ENCODE measurements around the gene BDKRB2. TPM values are rescaled to one million over a fixed set of nuclear protein-coding genes. Genes with fewer than 3 reads are reported as not detected.

Gene BDKRB2
- total RNA-seq, 1 donor from 2014 or later = 0.15 TPM

DNA sequence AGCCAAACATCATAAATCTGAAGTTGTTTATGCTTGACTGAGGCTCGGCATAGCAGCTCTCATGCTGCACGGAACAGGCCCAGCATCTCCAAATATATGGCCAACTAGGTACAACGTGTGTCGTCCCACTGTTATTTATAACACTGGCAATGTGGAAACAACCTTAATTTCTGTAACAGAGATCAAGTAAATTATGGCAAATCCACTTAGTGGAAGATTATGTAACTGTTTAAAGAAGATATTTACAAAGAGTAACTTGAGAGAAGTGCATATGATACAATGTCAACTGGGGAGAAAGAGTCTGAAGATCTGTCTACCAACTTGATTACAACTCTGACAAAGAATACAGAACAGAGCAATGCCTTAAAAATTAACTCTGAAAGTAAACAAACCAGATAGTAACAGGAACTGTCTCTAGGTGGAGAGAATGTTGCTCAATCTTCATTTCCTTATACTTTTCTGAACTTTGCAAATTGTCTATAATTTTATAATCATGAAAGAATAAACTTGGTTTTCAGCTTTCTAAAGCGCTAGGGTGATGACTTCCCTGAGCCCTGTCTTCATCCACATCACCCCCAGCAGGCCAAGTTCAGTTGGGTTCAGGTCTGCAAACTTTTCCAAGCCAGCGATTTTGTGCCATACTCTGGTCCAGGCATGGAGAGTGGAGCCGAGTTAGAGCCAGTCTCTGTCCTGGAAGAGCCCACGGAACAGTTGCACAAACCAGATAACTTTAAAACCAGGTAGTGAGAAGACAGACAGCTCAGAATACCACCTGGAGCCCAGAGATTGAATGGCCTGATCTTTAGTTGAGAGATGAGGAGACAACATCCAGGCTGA, 44.3 kb upstream of the BDKRB2 start:
- no peaks in the 10 kb centered on the region for H3K9me3 Mint-ChIP-seq (ENCODE audit: unreplicated experiment)
- no peaks in the 10 kb centered on the region for H3K36me3 Mint-ChIP-seq (ENCODE audit: low read depth, unreplicated experiment)
- H3K27ac Mint-ChIP-seq (ENCODE audit: unreplicated experiment) = no peak overlapping the region
- no peaks in the 10 kb centered on the region for H3K27me3 Mint-ChIP-seq (ENCODE audit: unreplicated experiment)
- H3K4me3 Mint-ChIP-seq (ENCODE audit: unreplicated experiment) = no peak overlapping the region
- no peak for DNase-seq (ENCODE audit: low spot score)
- no peaks in the 10 kb centered on the region for H3K4me1 Mint-ChIP-seq (ENCODE audit: unreplicated experiment)
- no peak for TF ChIP-seq CTCF (IDR thresholded peaks at IDR 0.05; ENCODE audit: unreplicated experiment)

- H3K27me3 Mint-ChIP-seq (ENCODE audit: unreplicated experiment) = no peaks in the 10 kb centered on the region
Observed at GRCh38 chr14:96160913-96161310, 43.7 kb upstream of the BDKRB2 start.

DNA sequence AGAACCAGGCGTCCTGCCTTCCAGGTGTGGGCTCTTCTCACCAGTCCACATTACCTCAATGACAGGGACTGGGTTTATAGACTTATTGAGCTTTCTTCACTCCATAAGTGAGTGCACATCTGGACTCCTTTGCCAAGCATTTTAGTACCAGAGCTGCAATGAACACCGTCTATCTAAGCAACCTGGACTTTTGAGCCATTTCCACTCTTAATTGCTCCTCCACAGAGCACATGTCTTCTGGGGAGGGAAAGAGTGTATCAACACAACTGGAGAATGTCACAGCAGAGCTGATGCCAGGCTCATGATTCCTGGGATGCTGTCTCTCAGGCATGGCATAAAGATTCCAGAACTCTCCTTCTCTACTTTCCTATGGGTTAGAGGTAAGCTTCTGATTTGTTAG, 43.0 kb upstream of the BDKRB2 start:
- Mint-ChIP-seq H3K27ac (ENCODE audit: unreplicated experiment) (no peak overlapping the region), H3K4me1 (ENCODE audit: unreplicated experiment) (peaks cover 4% of the 10 kb centered on the region), H3K36me3 (ENCODE audit: low read depth, unreplicated experiment) (no peaks in the 10 kb centered on the region), H3K27me3 (ENCODE audit: unreplicated experiment) (no peaks in the 10 kb centered on the region), H3K9me3 (ENCODE audit: unreplicated experiment) (no peaks in the 10 kb centered on the region), H3K4me3 (ENCODE audit: unreplicated experiment) (no peak overlapping the region)
- no peak for DNase-seq (ENCODE audit: low spot score)
- no peak for TF ChIP-seq CTCF (IDR thresholded peaks at IDR 0.05; ENCODE audit: unreplicated experiment)

More at GRCh38 chr14:96160913-96161310, 43.7 kb upstream of the BDKRB2 start:
- H3K9me3 Mint-ChIP-seq (ENCODE audit: unreplicated experiment) = no peaks in the 10 kb centered on the region
- no peak for DNase-seq (ENCODE audit: low spot score)
- H3K27ac Mint-ChIP-seq (ENCODE audit: unreplicated experiment) = no peak overlapping the region
- no peaks in the 10 kb centered on the region for H3K4me1 Mint-ChIP-seq (ENCODE audit: unreplicated experiment)
- no peak for TF ChIP-seq CTCF (IDR thresholded peaks at IDR 0.05; ENCODE audit: unreplicated experiment)
- no peak overlapping the region for H3K4me3 Mint-ChIP-seq (ENCODE audit: unreplicated experiment)
- H3K36me3 Mint-ChIP-seq (ENCODE audit: low read depth, unreplicated experiment) = no peaks in the 10 kb centered on the region

- Mint-ChIP-seq H3K36me3 (ENCODE audit: low read depth, unreplicated experiment) (no peaks in the 10 kb centered on the region), H3K27me3 (ENCODE audit: unreplicated experiment) (no peaks in the 10 kb centered on the region), H3K27ac (ENCODE audit: unreplicated experiment) (no peak overlapping the region), H3K4me3 (ENCODE audit: unreplicated experiment) (no peak overlapping the region), H3K9me3 (ENCODE audit: unreplicated experiment) (no peaks in the 10 kb centered on the region), H3K4me1 (ENCODE audit: unreplicated experiment) (peaks cover 4% of the 10 kb centered on the region)
- TF ChIP-seq CTCF (IDR thresholded peaks at IDR 0.05; ENCODE audit: unreplicated experiment) = no peak
- no peak for DNase-seq (ENCODE audit: low spot score)
Observed at GRCh38 chr14:96162265-96162664, 42.4 kb upstream of the BDKRB2 start.

- no peaks in the 10 kb centered on the region for H3K9me3 Mint-ChIP-seq (ENCODE audit: unreplicated experiment)
- TF ChIP-seq CTCF (IDR thresholded peaks at IDR 0.05; ENCODE audit: unreplicated experiment) = no peak
- H3K36me3 Mint-ChIP-seq (ENCODE audit: low read depth, unreplicated experiment) = no peaks in the 10 kb centered on the region
- peaks cover 4% of the 10 kb centered on the region for H3K4me1 Mint-ChIP-seq (ENCODE audit: unreplicated experiment)
- no peaks in the 10 kb centered on the region for H3K27me3 Mint-ChIP-seq (ENCODE audit: unreplicated experiment)
- DNase-seq (ENCODE audit: low spot score) = no peak
- H3K27ac Mint-ChIP-seq (ENCODE audit: unreplicated experiment) = no peak overlapping the region
- H3K4me3 Mint-ChIP-seq (ENCODE audit: unreplicated experiment) = no peak overlapping the region
Observed at GRCh38 chr14:96162741-96163140, 41.9 kb upstream of the BDKRB2 start.
